D721Med (cell line): ENCODE data around the gene FYB1.
"Not testable (repeated sequence)": the region's sequence is repeated elsewhere in the genome, so short reads cannot be mapped to it uniquely, and the experiment has no call there.

Experiments used
- DNase-seq: peaks from one replicate; pipeline ENCODE4 v3.0.0; 2011; ENCODE audit warnings: low spot score; ENCODE audit not compliant: insufficient read length
- FAIRE-seq: peaks from 2 replicates; lab custom pipeline; 2011; peaks lifted over from hg19 to GRCh38; lab: Jason Lieb, UNC
- TF ChIP-seq, protein P1 (sequence below): IDR thresholded peaks from 2 replicates; pipeline ENCODE4 v1.5.1; 2012; ENCODE audit warnings: mild to moderate bottlenecking, control low read depth; ENCODE audit not compliant: insufficient read depth; ENCODE audit errors: missing control alignments

Gene FYB1

DNA sequence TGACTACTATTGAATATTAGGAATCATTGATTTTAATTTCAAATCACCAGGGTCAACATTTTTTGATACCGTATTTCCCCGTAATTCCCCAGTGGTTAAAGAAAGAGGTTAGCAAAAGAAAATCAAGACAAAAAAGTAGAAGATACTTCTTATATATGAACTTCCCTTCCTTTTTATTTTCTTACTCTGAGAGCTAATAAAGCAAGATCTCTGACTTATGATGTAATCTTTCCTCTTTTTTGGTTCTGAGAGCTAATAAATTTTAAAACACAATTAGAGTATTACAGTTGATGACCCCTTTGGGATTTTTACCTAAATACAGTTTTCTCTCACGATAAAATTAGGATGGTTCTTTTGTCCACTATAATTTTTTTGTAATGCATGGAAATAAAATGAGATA, 9.2 kb upstream of the FYB1 start:
- DNase-seq (no peak), FAIRE-seq (no peak)
- TF ChIP-seq, protein P1, sequence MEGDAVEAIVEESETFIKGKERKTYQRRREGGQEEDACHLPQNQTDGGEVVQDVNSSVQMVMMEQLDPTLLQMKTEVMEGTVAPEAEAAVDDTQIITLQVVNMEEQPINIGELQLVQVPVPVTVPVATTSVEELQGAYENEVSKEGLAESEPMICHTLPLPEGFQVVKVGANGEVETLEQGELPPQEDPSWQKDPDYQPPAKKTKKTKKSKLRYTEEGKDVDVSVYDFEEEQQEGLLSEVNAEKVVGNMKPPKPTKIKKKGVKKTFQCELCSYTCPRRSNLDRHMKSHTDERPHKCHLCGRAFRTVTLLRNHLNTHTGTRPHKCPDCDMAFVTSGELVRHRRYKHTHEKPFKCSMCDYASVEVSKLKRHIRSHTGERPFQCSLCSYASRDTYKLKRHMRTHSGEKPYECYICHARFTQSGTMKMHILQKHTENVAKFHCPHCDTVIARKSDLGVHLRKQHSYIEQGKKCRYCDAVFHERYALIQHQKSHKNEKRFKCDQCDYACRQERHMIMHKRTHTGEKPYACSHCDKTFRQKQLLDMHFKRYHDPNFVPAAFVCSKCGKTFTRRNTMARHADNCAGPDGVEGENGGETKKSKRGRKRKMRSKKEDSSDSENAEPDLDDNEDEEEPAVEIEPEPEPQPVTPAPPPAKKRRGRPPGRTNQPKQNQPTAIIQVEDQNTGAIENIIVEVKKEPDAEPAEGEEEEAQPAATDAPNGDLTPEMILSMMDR, result no peak

DNA sequence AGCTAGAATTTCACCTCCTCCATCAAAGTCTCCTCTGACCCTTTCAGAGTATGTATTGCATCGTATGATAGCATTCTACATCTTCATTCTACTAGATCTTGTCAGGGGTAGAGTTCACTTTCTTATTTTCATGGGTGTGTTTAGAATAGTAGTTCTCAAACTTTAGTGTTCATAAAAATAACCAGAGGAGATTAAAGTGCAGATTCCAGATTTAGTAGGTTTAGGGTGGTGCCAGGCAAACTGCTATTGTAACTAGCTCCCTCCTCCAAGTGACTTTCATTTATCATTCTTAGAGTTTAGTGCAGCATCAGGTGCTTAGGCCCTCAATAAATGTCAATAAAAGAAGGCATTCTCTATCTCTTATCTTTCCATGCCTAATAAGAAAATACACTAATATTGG, 7.2 kb upstream of the FYB1 start:
- TF ChIP-seq, protein P1, result no peak
- DNase-seq (no peak), FAIRE-seq (no peak)

DNA sequence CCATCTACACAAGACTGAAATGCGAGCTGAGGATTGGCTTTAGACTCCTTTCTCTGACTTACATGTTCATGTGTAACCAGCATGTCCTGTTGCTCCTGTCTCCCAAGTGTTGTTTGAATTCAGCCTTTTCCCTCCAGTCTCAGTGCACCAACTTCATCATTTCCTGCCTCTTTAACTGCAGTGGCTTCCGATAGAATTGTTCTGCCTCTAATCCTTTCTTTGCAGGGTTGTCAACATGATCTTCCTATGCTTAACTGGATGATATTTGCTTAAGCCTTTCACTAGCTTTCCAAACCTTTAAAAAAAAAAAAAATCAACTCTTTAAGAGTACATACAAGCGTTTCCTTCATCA, 6.7 kb upstream of the FYB1 start:
- FAIRE-seq (no peak), DNase-seq (no peak)
- TF ChIP-seq, protein P1, result no peak

DNA sequence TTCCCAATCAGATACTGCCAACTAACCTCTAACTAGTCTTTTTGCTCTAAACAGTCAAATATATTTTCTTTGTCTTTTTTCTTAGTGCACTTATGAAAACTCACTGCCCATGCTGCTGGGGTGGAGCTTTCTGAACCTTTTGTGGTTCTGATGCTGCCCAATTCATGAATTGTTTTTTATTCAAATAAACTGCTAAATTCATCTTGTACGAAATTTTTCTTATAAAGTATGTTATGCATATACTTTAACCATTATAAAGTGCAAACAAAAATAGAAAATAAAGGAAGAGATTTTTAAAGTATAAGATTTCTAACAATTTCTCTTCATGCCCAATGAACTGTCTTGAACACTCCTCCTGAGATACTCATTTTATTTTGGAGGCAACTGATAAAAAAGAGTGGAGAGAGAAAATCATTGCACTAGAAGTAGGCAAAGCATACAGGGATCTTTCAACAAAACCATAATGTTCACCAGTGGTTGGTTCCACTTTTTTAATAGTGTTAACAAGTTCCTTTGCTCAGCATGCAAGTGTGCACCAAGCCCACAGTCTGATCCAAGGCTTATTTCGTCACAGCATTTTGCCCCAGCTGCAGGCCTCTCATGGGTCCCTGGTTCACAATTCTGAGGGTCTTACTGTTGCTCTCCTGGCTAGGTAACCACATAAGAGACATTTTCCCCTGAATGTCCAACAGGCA, 6.2 kb upstream of the FYB1 start:
- DNase-seq, result no peak
- TF ChIP-seq, protein P1, result no peak
- no peak for FAIRE-seq

DNA sequence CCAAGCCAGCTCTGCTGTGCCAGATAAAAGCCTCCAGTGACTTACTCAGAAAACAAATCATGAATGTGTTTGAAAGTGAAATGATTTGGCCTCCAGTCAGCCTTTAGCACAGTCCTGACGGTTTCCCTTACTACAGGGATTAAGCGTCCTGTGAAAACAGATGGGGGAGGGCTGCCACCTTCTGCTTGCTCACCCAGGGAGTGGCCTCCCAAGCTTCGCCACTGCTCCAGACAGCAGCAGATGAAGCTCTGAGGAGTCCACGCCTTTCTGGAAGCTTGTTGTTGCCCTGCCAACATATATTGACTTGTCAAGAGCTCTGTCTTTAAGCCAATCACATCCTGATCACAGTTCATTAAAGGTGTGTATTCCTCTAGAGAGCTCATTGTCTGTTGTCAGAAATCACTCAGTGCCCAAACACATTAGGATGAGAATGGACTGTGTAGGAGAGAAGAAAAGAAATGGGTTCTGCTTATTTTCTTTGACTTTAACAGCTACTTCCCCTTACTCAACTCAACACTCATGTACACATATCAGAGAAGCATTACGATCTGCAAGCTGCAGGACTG, 4.9 kb upstream of the FYB1 start:
- DNase-seq (no peak), FAIRE-seq (peak; percentile 32)
- TF ChIP-seq, protein P1, result no peak

DNA sequence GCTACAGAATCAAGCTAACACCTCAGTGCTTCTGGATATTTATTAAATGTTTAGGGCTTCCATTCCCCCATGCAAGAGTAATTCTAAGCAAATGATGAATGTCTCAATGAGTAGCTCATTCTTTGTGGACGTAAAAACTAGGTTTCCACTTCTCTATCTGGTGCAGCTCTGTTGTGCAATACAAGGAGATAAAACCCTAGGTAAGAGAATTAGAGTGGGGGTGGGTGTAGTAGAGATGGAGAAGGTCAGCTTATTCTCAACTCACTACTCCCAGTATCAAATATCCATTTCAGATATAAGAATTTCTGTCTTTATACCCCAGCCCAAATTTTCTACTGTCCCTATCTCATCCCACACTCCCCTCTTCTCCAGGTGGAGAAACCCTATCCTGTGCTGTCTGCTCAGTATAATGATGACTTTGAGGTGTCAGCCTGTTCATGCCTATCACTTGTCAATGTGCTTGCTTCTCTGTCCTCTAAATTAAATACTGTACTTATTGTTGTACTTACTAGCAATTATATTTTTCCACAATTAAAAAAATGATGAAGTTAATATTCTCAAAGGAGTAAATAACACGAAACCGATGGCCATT, 4.3 kb upstream of the FYB1 start:
- DNase-seq (no peak), FAIRE-seq (no peak)
- TF ChIP-seq, protein P1, result no peak

DNA sequence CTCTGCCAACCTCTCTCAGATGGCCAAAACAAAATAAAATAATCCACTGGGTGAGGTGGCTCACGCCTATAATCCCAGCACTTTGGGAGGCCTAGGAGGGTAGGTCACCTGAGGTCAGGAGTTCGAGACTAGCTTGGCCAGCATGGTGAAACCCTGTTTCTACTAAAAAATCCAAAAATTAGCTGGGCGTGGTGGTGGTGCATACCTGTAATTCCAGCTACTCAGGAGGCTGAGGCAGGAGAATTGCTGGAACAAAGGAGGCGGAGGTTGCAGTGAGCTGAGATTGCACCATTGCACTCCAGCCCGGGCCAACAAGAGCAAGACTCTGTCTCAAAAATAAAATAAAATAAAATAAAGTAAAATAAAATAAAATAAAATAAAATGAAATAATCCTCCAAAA, 2.3 kb upstream of the FYB1 start:
- FAIRE-seq, DNase-seq: not testable (repeated sequence)
